Renal cortical epithelial cell (primary cell): Measurements from ENCODE around the gene DPY19L1. TPM values are rescaled to one million over a fixed set of nuclear protein-coding genes. Genes with fewer than 3 reads are reported as not detected.
"Not testable (repeated sequence)": the region's sequence is repeated elsewhere in the genome, so short reads cannot be mapped to it uniquely, and the experiment has no call there.

Experiments used
- DNase-seq: peaks from one replicate; pipeline ENCODE4 v3.0.0-alpha.2; 2011; ENCODE audit warnings: low read depth
- total RNA-seq: library from RNA; depleted of rRNA; stranded (reverse); fragments of >200 nt; gene quantifications from 2 replicates; pipeline ENCODE4 v1.2.3, GENCODE V29; 2014

Gene DPY19L1
- 52.3 and 77.7 TPM in 2 replicates for total RNA-seq

DNA sequence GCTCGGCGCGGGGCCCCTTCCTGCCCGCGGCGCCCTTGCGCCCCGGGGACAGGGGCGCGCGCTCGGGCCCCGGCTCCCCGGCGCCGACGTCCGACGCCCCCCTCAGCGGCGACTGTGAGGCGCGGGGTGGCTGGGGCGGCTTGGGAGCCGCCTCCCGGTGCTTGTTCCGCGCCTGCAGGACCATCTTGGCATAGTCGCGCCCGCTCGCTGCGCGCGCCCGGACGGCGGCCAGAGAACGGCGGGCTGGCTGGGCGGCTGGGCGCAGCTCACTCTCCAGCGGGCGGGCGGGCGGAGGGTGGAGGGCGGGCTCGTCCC lies at the start of gene DPY19L1:
TSS of gene DPY19L1 (minus strand) at position 275 of the 315 bp plus-strand sequence. CDS start at position 184, 91 bp downstream.
- DNase-seq: no peak

DNA sequence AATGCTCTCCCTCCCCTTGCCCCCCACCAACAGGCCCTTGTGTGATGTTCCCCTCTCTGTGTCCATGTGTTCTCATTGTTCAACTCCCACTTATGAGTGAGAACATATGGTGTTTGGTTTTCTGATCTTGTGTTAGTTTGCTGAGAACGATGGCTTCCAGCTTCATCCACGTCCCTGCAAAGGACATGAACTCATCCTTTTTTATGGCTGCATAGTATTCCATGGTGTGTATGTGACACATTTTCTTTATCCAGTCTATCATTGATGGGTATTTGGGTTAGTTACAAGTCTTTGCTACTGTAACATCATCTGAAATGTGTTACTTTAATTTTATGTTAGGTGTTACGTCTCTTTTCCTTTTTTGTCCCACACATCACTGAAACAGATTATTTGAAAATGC lies 42.2 kb upstream of the DPY19L1 start:
- DNase-seq: not testable (repeated sequence)

DNA sequence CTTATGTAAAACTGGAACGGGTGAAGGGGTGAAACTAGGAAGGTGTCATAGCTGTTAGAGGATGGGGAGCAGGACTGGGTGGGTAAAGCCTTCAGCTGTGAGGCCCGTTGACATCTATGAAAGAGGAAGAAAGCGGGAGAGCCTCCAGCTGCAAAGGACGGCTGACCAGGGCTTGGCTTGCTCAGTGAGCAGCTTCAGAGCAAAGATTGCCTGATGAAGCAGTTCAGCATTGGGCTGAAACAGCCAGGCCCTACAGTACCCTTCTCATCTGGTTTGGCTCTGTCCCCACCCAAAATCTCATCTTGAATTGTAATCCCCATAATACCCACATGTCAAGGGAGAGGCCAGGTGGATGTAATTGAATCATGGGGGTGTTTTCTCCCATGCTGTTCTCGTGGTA lies 36.7 kb upstream of the DPY19L1 start:
- DNase-seq: not testable (repeated sequence)

DNA sequence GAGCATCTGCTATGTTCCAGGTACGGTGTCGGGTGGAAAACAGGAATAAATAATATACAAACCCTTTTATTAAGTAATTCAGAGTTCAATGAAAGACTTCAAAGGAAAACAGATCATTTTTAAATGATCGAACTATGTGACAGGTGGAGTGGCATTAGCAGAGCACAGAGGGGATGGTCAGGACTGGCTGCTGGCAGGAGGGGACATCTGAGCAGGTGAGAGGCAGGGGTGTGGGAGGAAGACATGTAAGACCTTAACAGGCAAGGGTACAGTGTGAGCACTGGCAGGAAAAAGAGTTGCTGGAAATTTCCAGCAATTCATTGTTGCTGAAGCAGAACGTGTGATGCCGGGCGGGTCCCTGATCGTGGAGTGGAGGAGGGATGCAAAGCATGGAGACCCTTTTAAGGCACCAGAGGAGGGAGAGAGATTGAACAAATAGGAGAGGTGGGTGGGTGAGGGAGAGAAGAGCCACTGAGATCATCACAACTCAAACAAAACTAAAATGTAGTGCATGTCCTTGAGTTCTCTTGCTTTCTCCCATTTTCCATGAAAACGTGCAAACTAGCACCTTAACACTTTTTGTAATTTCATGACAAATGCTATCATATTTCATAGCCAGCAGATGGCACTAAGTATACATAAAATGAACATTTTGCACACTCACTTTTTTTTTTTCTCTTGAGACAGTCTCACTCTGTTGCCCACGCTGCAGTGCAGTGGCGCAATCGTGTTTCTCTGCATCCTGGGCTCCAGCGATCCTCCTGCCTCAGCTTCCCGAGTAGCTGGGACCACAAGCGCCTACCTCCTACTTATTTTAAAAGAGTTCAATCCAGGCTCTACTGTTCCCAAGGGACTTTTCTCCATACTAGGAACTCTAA lies 35.9 kb upstream of the DPY19L1 start:
- DNase-seq: peak; percentile 70

GRCh38 chr7:35069084-35069483 lies 31.8 kb upstream of the DPY19L1 start:
- not testable (repeated sequence) for DNase-seq

- DNase-seq: not testable (repeated sequence)
Observed at GRCh38 chr7:35065382-35065781, 28.1 kb upstream of the DPY19L1 start.

- DNase-seq: not testable (repeated sequence)
Observed at GRCh38 chr7:35058571-35058970, 21.3 kb upstream of the DPY19L1 start.

- not testable (repeated sequence) for DNase-seq
Observed at GRCh38 chr7:35057505-35058451, 20.5 kb upstream of the DPY19L1 start.

DNA sequence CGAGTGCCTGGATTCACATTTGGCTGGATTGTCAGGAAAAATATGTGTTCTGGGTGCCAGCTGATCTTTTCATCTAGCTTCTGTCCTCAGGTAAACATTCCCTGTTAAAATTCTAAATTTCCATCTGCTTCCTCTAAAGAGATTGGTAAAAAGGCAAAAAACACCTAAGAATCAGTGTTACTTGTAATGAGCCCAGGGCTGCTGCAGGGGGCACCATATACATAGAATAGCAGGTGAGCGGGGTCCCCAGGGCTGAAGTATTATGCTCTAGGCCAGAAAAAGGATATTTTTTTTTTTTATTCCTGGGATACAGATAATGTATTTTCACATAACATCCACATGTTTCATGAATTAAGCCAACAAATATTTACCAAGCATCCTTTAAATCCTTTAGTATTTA lies 18.4 kb upstream of the DPY19L1 start:
- DNase-seq: not testable (repeated sequence)

DNA sequence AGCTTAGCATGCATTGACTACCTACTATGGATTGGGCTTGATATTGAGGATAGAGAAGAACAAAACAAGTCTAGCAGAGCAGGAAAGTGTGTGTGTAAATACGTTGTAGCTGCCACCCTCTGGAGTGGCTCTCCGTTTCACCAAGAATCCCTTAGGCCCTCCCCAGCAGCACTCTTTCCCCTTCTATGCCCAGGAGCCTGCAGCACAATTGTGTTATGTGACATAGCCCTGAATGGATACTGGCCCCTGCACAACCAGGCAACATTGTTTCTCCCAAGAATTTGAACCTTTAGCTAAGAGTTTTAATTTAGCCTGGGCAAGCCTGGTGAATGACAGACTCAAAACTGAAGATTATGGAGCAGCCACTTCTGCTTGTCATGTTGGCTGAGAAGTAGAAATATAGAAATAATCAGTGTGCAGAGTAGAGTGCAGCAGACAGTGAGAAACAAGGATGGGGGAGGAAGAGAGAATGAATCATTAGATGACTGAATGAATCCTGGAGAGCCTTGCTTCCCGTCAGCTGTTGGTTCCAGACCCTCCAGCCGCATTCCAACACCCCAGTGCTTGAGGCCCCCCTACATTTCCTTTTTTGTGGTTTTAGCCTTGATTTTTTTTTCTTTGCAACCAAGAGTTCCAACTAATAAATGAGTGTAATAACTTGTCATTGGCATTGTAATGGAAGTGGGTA lies 16.3 kb upstream of the DPY19L1 start:
- DNase-seq: peak; percentile 8

DNA sequence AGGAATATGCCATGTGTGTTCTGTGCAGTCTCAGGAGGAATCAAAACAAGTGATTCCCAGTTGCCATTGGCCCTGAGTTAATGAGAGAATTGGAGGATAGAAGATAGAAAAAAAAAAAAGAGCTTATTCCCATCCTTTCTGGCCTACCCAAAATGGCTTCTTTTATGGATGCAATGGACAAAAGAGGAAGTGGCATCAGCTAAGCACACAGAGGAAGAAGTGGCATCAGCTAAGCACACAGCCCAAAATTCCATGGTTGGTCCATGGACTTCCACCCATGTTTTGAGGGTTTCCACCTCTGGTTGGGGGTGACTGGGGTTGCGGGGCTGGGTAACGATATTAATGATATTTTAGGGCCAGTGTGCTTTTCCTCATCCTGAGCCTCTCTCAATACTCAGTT lies 11.1 kb upstream of the DPY19L1 start:
- DNase-seq: not testable (repeated sequence)

- DNase-seq: peak; percentile 80
Observed at GRCh38 chr7:35047912-35048305, 10.6 kb upstream of the DPY19L1 start.

DNA sequence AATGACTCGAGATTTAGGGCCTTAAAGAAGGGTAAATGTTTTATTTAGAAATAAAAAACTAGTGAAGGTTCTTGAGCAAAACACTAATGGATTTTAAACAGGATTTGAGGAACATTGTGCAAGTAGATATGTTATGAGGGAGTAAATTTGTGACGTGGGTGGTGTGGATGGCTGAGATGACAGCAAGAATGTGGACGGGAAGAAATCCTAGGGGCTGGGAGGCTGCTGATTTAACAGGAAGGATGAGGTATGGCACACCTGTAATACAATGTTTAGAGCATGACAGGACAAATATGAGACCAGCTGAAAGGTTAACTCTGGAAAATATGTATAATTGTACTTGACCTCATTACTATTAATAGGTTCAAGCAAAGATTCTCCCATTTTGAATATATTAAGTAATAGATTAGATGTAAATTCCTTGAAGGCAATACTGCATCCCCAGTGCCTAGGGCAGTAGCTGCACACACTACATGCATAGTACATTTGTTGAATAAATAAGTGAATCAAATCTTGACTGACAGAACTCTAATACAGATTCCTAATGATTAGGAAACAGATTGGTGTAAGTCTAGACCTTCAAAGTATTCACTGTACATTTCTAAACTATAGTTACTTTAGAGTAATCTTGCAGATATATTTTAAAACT lies 10.1 kb upstream of the DPY19L1 start:
- not testable (repeated sequence) for DNase-seq

DNA sequence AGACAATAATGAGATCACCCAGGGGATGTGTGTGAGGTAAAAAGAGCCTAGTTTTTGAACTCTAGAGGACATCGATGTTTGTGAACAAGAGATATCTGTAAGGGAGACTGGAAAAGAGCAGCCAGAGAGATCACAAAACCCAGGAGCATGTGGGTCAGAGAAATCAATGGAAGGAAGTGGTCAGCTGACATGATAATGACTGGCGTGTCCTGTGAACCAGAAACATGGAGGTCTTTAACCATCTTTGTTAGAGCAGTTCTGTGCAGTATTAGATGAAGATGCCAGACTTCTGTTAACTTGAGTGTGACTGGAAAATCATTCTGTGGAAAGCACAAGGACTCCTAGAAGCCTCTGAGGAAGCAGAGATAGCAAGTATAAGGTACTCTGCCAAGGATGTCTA lies 6.0 kb upstream of the DPY19L1 start:
- not testable (repeated sequence) for DNase-seq

DNA sequence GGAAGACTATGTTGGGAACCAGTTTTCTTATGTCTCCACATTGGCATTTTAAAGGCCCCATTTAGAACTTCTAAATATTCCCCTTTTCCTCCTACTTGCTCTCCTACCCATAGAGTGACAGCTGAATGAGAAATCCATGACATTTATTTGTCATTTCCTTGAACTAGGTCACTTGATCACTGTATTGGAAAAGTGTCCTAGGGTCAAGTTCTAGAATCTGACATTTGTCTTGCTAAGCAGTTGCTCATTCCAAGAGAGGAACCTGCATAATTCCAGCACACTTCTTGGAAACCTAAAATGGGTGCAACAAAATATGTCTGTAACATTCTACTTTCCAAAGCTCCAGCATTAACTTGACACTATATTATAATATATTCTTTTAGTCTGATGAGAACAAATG lies 3.6 kb upstream of the DPY19L1 start:
- DNase-seq: no peak

DNA sequence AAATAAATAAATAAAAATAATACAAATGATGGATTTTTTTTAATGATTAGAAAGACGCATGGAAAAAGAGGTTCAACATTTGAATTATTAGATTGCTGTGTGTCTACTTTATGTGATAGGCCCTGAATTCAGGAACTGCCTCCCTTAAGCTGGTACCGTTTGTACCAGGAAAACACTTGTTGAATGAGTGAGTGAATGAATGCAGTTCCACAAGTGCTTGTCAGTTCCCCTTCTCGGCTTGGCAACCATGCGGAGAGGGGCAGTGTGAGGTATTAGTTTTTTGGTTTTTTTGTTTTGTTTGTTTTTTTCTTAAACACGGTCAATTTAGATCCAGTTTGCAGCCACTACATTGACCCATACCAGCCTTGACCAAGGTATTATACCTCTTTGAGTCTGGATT lies 2.1 kb upstream of the DPY19L1 start:
- no peak for DNase-seq

DNA sequence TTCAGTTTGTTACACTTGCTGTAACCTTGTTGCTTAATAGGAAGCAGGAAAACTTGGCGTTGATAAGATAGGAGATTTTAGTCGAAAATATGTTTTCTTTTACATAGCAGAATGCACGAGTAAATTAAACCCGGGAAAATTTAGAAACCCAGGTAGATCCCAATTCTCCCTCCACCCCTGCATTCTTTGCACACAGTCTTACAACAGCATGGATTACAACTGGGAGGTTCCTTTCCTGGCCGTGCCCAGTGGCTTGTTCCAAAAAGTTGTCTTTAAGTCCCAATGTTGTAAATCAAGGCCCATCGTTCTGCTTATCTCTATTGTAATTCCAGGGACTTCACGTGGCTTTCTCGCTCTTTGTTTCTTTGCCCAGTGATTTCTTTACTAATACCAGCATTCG lies 1.1 kb upstream of the DPY19L1 start:
- no peak for DNase-seq

- DNase-seq: peak; percentile 68
Observed at GRCh38 chr7:35037526-35038341, 449 bp upstream of the DPY19L1 start.

GRCh38 chr7:35036361-35037171 lies 719 bp downstream of the DPY19L1 start:
- DNase-seq: peak; percentile 29

DNA sequence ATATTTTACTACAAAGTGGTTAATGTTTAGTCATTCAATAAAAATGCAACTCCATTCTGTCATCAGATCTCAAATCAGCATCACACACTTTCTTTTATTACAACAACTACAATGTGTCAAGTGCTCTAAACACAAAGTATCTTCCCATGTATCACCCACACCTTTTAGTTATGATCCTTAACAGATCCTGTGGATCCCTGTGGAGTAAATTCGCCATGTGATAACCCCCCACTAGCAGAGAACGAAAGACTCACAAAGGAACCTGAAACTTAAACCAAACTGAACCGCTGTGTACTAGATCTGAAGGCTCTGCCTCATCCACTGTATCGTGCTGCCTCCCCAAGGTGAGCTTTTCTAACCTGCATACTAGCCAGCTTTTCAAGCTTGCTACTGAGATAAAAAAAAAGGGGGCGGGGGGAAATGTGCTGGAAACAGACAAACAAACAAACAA lies 1.7 kb downstream of the DPY19L1 start:
- DNase-seq: peak; percentile 78
